H1 (cell line): ENCODE data around the gene TCF4. TPM values are rescaled to one million over a fixed set of nuclear protein-coding genes. Genes with fewer than 3 reads are reported as not detected.

Source experiments
- CHD1 ChIP-seq: IDR thresholded peaks from 2 replicates; pipeline ENCODE4 v1.6.1; 2012; ENCODE audit warnings: low read depth, low read length, improper control_type of control experiment
- SIN3A ChIP-seq, 2 experiments: IDR thresholded peaks in 1 of 2; conservative IDR thresholded peaks in 1 of 2; 2 replicates each; pipeline ENCODE4 v1.6.1; 2011 to 2012; ENCODE audit warnings: low read length in 2 of 2, improper control_type of control experiment in 1 of 2, low read depth in 1 of 2, mild to moderate bottlenecking in 1 of 2
- polyA plus RNA-seq, 7 experiments: library from polyadenylated mRNA; depleted of rRNA in 3 of 7; stranded (reverse) in 5 of 7; unstranded in 2 of 7; fragments of >200 nt in 5 of 7; fragments of 200-250 nt in 2 of 7; gene quantifications; 1 replicate in 5 of 7; 2 replicates in 1 of 7; 4 replicates in 1 of 7; pipeline versions ENCODE4 v1.2.1 to v1.2.3, GENCODE V29; 2011 to 2013; ENCODE audit warnings: missing spikeins in 2 of 7, mixed read lengths in 2 of 7
- total RNA-seq: library from RNA; stranded (reverse); fragmentation: NEBNext Ultra II Directional; extraction: Animal tissue kit (Norgen Biotek cat#: 25700); gene quantifications from 2 replicates; pipeline ENCODE4 v1.2.1, GENCODE V29; 2021
- TF ChIP-seq, protein P1 (sequence below): IDR thresholded peaks from 2 replicates; pipeline ENCODE4 v1.6.1; 2012; ENCODE audit warnings: inconsistent platforms

TCF4 gene
- total and polyA plus RNA-seq, 2 of the 8 experiments (the other 6 are each of a cell fraction or from before 2014, with no cell fraction given) = 59.3 to 118 TPM

GRCh38 chr18:55321265-55322177 lies 266.5 kb downstream of the TCF4 start (continued):
- peak; percentile 58 to 88; a peak in 2 of 4 replicates for TF ChIP-seq SIN3A (conservative IDR thresholded peaks at IDR 0.05 in 1 of 2, IDR thresholded peaks at IDR 0.05 in 1 of 2; ENCODE audit: low read depth in 1 of 2, low read length in 2 of 2)
- peak; percentile 74; the same call in 1 of the 2 replicates for TF ChIP-seq CHD1
- TF ChIP-seq, protein P1, sequence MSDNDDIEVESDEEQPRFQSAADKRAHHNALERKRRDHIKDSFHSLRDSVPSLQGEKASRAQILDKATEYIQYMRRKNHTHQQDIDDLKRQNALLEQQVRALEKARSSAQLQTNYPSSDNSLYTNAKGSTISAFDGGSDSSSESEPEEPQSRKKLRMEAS = peak; percentile 69
